ENCODE data around the gene CCDC149. TPM values are rescaled to one million over a fixed set of nuclear protein-coding genes. Genes with fewer than 3 reads are reported as not detected.

Gene CCDC149
- total RNA-seq, 1 donor = 2.5 TPM

GRCh38 chr4:24799544-24800324 is 113.1 kb downstream of the CCDC149 start:
- H3K4me3 ChIP-seq (ENCODE audit: low read length) = no peak overlapping the region
- no peaks in the 10 kb centered on the region for H3K4me1 ChIP-seq (ENCODE audit: insufficient read depth, low read length)
- peaks cover 38% of the 10 kb centered on the region for H3K27me3 ChIP-seq (ENCODE audit: insufficient read depth, low read length)
- H3K9me3 ChIP-seq (ENCODE audit: low read depth, low read length) = no peaks in the 10 kb centered on the region

GRCh38 chr4:24799196-24799543 is 113.7 kb downstream of the CCDC149 start:
- Histone ChIP-seq H3K9me3 (ENCODE audit: low read depth, low read length) (no peaks in the 10 kb centered on the region), H3K27me3 (ENCODE audit: insufficient read depth, low read length) (peaks cover 38% of the 10 kb centered on the region), H3K4me1 (ENCODE audit: insufficient read depth, low read length) (peaks cover 4% of the 10 kb centered on the region), H3K4me3 (ENCODE audit: low read length) (no peak overlapping the region)

- H3K9me3 ChIP-seq (ENCODE audit: low read depth, low read length) = no peaks in the 10 kb centered on the region
- H3K4me1 ChIP-seq (ENCODE audit: insufficient read depth, low read length) = peaks cover 5% of the 10 kb centered on the region
- no peak overlapping the region for H3K4me3 ChIP-seq (ENCODE audit: low read length)
- peaks cover 38% of the 10 kb centered on the region for H3K27me3 ChIP-seq (ENCODE audit: insufficient read depth, low read length)
Observed at GRCh38 chr4:24798036-24798610, 114.7 kb downstream of the CCDC149 start.

- Histone ChIP-seq H3K4me3 (ENCODE audit: low read length) (no peak overlapping the region), H3K27me3 (ENCODE audit: insufficient read depth, low read length) (peaks cover 29% of the 10 kb centered on the region), H3K4me1 (ENCODE audit: insufficient read depth, low read length) (peaks cover 5% of the 10 kb centered on the region), H3K9me3 (ENCODE audit: low read depth, low read length) (no peaks in the 10 kb centered on the region)
Observed at GRCh38 chr4:24796620-24797019, 116.2 kb downstream of the CCDC149 start.

DNA sequence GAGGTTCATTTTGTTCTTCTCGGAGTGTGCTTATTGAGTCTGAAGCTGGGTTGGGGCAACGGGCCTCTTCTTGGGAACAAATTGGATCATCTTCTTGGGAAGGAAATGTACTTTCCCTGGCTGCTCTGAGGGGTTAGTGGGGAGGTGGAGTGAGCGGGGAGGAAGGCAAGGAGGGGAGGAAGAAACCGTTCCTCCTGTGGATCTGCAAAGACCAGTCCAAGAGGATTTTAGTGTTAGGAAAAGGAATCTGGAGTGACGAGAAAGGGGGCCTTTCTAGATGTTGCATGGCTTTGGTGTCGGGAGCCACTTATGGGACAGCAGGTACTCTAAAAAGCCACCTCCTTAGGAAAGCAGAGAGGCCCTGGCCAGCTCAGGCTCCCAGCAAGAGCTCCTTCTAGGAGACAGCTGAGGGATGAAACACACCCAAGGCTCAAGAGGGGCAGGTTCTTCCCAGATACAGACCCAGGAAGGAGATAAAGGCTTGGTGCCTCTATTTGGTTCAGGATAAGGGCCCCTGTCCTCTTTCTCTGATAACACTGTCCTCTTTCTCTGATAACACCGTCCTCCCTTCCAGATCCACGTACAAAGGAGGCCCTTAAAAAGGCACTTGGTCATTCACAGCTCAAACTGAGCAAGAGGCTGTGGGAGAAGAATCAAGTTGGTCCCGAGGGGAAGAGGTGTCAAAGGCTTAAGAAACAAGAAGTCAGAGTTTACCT is 117.0 kb downstream of the CCDC149 start:
- peaks cover 22% of the 10 kb centered on the region for H3K27me3 ChIP-seq (ENCODE audit: insufficient read depth, low read length)
- H3K9me3 ChIP-seq (ENCODE audit: low read depth, low read length) = no peaks in the 10 kb centered on the region
- H3K4me1 ChIP-seq (ENCODE audit: insufficient read depth, low read length) = peaks cover 5% of the 10 kb centered on the region
- H3K4me3 ChIP-seq (ENCODE audit: low read length) = no peak overlapping the region

DNA sequence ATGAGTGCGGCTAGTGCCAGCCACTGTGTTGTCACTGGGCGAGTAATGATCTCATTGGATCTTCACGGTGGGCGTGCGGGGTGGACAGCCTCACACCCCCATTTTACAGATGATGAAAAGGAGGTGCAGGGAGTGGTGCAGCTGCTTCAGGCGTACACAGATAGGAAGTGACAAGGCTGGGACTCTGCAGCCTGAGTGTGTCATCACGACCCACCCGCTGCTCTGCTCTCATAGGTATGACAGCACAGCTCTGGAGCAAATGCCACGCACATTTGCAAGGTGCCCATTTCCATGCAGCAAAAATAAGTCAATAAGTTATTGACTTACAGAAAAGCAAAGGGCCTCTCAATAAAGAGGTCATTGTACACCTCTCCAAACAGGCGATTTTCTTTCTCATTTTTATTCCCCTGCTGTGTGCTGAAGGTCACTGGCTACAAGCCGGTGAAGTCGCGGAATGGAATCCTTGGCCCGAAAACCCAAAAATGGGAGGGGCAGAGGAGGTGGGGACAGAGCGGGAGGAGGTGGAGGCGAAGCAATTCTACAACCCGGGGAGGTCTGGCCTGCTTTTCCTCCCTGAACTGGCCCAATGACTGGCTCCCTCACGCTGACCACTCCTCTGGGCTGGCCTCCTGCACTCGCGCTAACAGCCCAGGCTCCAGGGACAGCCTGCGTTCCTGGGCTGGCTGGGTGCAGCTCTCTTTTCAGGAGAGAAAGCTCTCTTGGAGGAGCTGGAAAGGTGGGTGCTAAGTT is 117.8 kb downstream of the CCDC149 start, which contains the start of gene SOD3:
SOD3 (plus strand) TSS at position 658 of the 750 bp plus-strand sequence. CDS start 3,949 bp downstream, outside the sequence.
- no peaks in the 10 kb centered on the region for H3K9me3 ChIP-seq (ENCODE audit: low read depth, low read length)
- peaks cover 18% of the 10 kb centered on the region for H3K27me3 ChIP-seq (ENCODE audit: insufficient read depth, low read length)
- H3K4me1 ChIP-seq (ENCODE audit: insufficient read depth, low read length) = peaks cover 5% of the 10 kb centered on the region
- no peak within 1 kb of the TSS for H3K4me3 ChIP-seq (ENCODE audit: low read length)

- Histone ChIP-seq H3K4me3 (ENCODE audit: low read length) (no peak overlapping the region), H3K27me3 (ENCODE audit: insufficient read depth, low read length) (peaks cover 17% of the 10 kb centered on the region), H3K4me1 (ENCODE audit: insufficient read depth, low read length) (peaks cover 5% of the 10 kb centered on the region), H3K9me3 (ENCODE audit: low read depth, low read length) (no peaks in the 10 kb centered on the region)
Observed at GRCh38 chr4:24794480-24794879, 118.4 kb downstream of the CCDC149 start.

- Histone ChIP-seq H3K4me1 (ENCODE audit: insufficient read depth, low read length) (peaks cover 5% of the 10 kb centered on the region), H3K4me3 (ENCODE audit: low read length) (no peak overlapping the region), H3K27me3 (ENCODE audit: insufficient read depth, low read length) (peaks cover 12% of the 10 kb centered on the region), H3K9me3 (ENCODE audit: low read depth, low read length) (no peaks in the 10 kb centered on the region)
Observed at GRCh38 chr4:24794051-24794450, 118.8 kb downstream of the CCDC149 start.

GRCh38 chr4:24793219-24794005 is 119.4 kb downstream of the CCDC149 start:
- Histone ChIP-seq H3K9me3 (ENCODE audit: low read depth, low read length) (no peaks in the 10 kb centered on the region), H3K4me3 (ENCODE audit: low read length) (no peak overlapping the region), H3K4me1 (ENCODE audit: insufficient read depth, low read length) (peaks cover 5% of the 10 kb centered on the region), H3K27me3 (ENCODE audit: insufficient read depth, low read length) (peaks cover 7% of the 10 kb centered on the region)

GRCh38 chr4:24792552-24792951 is 120.3 kb downstream of the CCDC149 start:
- peaks cover 5% of the 10 kb centered on the region for H3K4me1 ChIP-seq (ENCODE audit: insufficient read depth, low read length)
- H3K27me3 ChIP-seq (ENCODE audit: insufficient read depth, low read length) = peaks cover 2% of the 10 kb centered on the region
- no peaks in the 10 kb centered on the region for H3K9me3 ChIP-seq (ENCODE audit: low read depth, low read length)

GRCh38 chr4:24791043-24791442 is 121.8 kb downstream of the CCDC149 start:
- no peak overlapping the region for H3K4me3 ChIP-seq (ENCODE audit: low read length)
- H3K27me3 ChIP-seq (ENCODE audit: insufficient read depth, low read length) = no peaks in the 10 kb centered on the region
- no peaks in the 10 kb centered on the region for H3K9me3 ChIP-seq (ENCODE audit: low read depth, low read length)
- H3K4me1 ChIP-seq (ENCODE audit: insufficient read depth, low read length) = peaks cover 5% of the 10 kb centered on the region

More at GRCh38 chr4:24792552-24792951, 120.3 kb downstream of the CCDC149 start:
- H3K4me3 ChIP-seq (ENCODE audit: low read length) = no peak overlapping the region

DNA sequence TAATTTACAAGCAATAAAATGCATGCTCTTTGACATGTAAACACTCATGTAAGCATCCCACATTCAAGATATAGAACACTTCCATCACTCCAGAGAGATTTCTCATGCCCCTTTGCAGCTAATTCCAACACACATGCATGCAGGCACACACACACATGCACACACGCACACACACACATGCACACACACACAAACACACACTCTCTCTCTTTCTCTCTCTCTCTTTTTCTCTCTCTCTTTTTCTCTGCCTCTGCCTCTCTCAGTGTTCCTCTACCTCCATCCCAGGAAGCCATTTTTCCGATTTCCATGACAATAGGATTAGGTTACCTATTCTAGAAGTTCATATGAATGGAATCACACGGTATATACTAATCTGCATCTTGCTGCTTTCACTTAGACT is 129.3 kb downstream of the CCDC149 start:
- Histone ChIP-seq H3K4me1 (ENCODE audit: insufficient read depth, low read length) (no peaks in the 10 kb centered on the region), H3K9me3 (ENCODE audit: low read depth, low read length) (no peaks in the 10 kb centered on the region), H3K4me3 (ENCODE audit: low read length) (no peak overlapping the region), H3K27me3 (ENCODE audit: insufficient read depth, low read length) (peaks cover 2% of the 10 kb centered on the region)

GRCh38 chr4:24781999-24782745 is 130.7 kb downstream of the CCDC149 start:
- no peaks in the 10 kb centered on the region for H3K4me1 ChIP-seq (ENCODE audit: insufficient read depth, low read length)
- no peak overlapping the region for H3K4me3 ChIP-seq (ENCODE audit: low read length)
- peaks cover 2% of the 10 kb centered on the region for H3K27me3 ChIP-seq (ENCODE audit: insufficient read depth, low read length)
- no peaks in the 10 kb centered on the region for H3K9me3 ChIP-seq (ENCODE audit: low read depth, low read length)

Data from mononuclear cell (primary cell).